ENCODE measurements around the gene FAXDC2. TPM values are rescaled to one million over a fixed set of nuclear protein-coding genes. Genes with fewer than 3 reads are reported as not detected.

The FAXDC2 gene
- total and polyA plus RNA-seq, 2 donors from 2014 or later = 14.1 to 18.3 TPM

- intact Hi-C loops (cut with DNase I) = no loop called here
- Histone ChIP-seq H3K9me3 (ENCODE audit: control insufficient read depth in 2 of 3, insufficient read depth in 1 of 3, low read length in 3 of 3) (peaks cover 0 to 30% (median 8%) of the 10 kb centered on the region in 3 donors), H3K4me1 (ENCODE audit: control insufficient read depth in 2 of 3, insufficient read depth in 2 of 3, low read depth in 1 of 3, low read length in 3 of 3) (peaks cover 0 to 2% (median 0%) of the 10 kb centered on the region in 3 donors), H3K27me3 (ENCODE audit: control insufficient read depth, insufficient read depth, low read length) (no peaks in the 10 kb centered on the region), H3K9ac (ENCODE audit: low read length in 3 of 3) (no peak overlapping the region), H3K27ac (ENCODE audit: low read depth in 2 of 2, low read length in 2 of 2) (no peak overlapping the region), H3K36me3 (ENCODE audit: control insufficient read depth in 2 of 3, insufficient read depth in 3 of 3, low read length in 3 of 3) (peaks cover 4 to 8% (median 6%) of the 10 kb centered on the region in 3 donors), H3K4me3 (ENCODE audit: low read length in 3 of 3) (no peak overlapping the region)
- FAIRE-seq = no peak
- no peak for TF ChIP-seq CTCF (IDR thresholded peaks at IDR 0.05; ENCODE audit: borderline replicate concordance, extremely low read depth, insufficient read depth)
- DNase-seq = peak in 1 of 5 donors; percentile 4
These were observed 31.6 kb upstream of the FAXDC2 start for GRCh38 chr5:154881986-154882385.

DNA sequence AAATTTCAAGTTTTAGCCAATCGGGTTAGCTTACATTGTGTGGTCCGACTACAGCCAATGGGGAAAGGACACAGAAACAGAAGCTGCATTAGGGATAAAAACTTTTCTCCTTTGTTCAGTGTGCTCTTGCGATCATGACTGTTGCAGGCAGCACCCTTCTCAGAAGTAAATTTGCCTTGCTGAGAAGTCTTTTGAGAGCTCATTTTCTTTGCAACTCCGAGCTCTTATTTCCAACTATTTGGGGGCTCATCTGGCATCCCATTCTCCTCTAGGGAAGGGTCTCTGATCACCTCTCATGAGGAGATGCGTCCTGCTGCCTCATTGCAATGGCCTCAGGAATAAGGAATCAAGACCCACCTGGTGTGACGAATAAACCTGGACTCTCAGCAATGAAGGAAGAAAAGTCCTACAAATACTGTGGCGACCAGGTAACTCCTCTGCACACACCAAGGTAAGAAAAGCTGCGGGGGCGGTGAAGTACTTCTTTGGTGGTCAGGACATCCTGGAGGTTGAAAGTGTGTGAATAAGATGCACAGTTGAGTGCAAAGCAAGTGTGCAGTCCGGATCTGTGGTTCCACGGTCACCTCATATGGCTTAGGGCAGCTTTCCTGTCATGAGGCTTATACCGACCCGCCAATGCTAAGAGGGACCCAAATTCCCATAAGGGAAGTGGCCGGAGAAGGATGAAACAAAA, 28.4 kb upstream of the FAXDC2 start:
- peaks cover 0 to 20% (median 14%) of the 10 kb centered on the region in 3 donors for H3K36me3 ChIP-seq (ENCODE audit: control insufficient read depth in 2 of 3, insufficient read depth in 3 of 3, low read length in 3 of 3)
- no peak overlapping the region for H3K9ac ChIP-seq (ENCODE audit: low read length in 3 of 3)
- FAIRE-seq = no peak

GRCh38 chr5:154873791-154874331, 23.5 kb upstream of the FAXDC2 start:
- Histone ChIP-seq H3K9ac (ENCODE audit: low read length in 3 of 3) (no peak overlapping the region), H3K4me1 (ENCODE audit: control insufficient read depth in 2 of 3, insufficient read depth in 2 of 3, low read depth in 1 of 3, low read length in 3 of 3) (no peaks in the 10 kb centered on the region), H3K9me3 (ENCODE audit: control insufficient read depth in 2 of 3, insufficient read depth in 1 of 3, low read length in 3 of 3) (peaks cover 0 to 7% (median 0%) of the 10 kb centered on the region in 3 donors), H3K36me3 (ENCODE audit: control insufficient read depth in 2 of 3, insufficient read depth in 3 of 3, low read length in 3 of 3) (peaks cover 11 to 26% (median 24%) of the 10 kb centered on the region in 3 donors), H3K4me3 (ENCODE audit: low read length in 3 of 3) (no peak overlapping the region), H3K27ac (ENCODE audit: low read depth in 2 of 2, low read length in 2 of 2) (no peak overlapping the region), H3K27me3 (ENCODE audit: control insufficient read depth, insufficient read depth, low read length) (no peaks in the 10 kb centered on the region)
- FAIRE-seq (no peak), DNase-seq (no peak)
- intact Hi-C loops (cut with DNase I) = no loop called here
- TF ChIP-seq CTCF (IDR thresholded peaks at IDR 0.05; ENCODE audit: borderline replicate concordance, extremely low read depth, insufficient read depth) = no peak

More for the DNA sequence above, 28.4 kb upstream of the FAXDC2 start:
- no peak for DNase-seq
- intact Hi-C loops (cut with DNase I) = no loop called here
- H3K27ac ChIP-seq (ENCODE audit: low read depth in 2 of 2, low read length in 2 of 2) = no peak overlapping the region
- H3K4me3 ChIP-seq (ENCODE audit: low read length in 3 of 3) = no peak overlapping the region
- H3K27me3 ChIP-seq (ENCODE audit: control insufficient read depth, insufficient read depth, low read length) = no peaks in the 10 kb centered on the region
- H3K9me3 ChIP-seq (ENCODE audit: control insufficient read depth in 2 of 3, insufficient read depth in 1 of 3, low read length in 3 of 3) = peaks cover 0 to 12% (median 0%) of the 10 kb centered on the region in 3 donors
- TF ChIP-seq CTCF (IDR thresholded peaks at IDR 0.05; ENCODE audit: borderline replicate concordance, extremely low read depth, insufficient read depth) = no peak
- H3K4me1 ChIP-seq (ENCODE audit: control insufficient read depth in 2 of 3, insufficient read depth in 2 of 3, low read depth in 1 of 3, low read length in 3 of 3) = peaks cover 0 to 2% (median 0%) of the 10 kb centered on the region in 3 donors
